OCI-LY3 (cell line): ENCODE measurements around the gene HCK.

Source experiments
- CTCF ChIP-seq: fragments of 200-600, 300-600 bp; sonication (generic); IDR thresholded peaks from 2 replicates; pipeline ENCODE4 v1.5.1; 2014; ENCODE audit warnings: antibody characterized with exemption, low read length, low read depth
- EZH2phosphoT487 ChIP-seq: fragments of 200-600 bp; shearing (Covaris generic); IDR thresholded peaks from 2 replicates; pipeline ENCODE4 v1.6.1; 2018; ENCODE audit warnings: antibody characterized with exemption, mixed run types, low read depth

- no peak for TF ChIP-seq CTCF
- TF ChIP-seq EZH2phosphoT487 = no peak
Measured at GRCh38 chr20:32111753-32112152, 59.7 kb downstream of the HCK start.
